DLD1 (cell line): ENCODE results near the gene COL11A2.

Experiments used
- in situ Hi-C: cut with HindIII; loops from 2 replicates; pipeline ENCODE4 v1.10.0; 2017; ENCODE audit warnings: low sequenced_read_pairs

Gene COL11A2

DNA sequence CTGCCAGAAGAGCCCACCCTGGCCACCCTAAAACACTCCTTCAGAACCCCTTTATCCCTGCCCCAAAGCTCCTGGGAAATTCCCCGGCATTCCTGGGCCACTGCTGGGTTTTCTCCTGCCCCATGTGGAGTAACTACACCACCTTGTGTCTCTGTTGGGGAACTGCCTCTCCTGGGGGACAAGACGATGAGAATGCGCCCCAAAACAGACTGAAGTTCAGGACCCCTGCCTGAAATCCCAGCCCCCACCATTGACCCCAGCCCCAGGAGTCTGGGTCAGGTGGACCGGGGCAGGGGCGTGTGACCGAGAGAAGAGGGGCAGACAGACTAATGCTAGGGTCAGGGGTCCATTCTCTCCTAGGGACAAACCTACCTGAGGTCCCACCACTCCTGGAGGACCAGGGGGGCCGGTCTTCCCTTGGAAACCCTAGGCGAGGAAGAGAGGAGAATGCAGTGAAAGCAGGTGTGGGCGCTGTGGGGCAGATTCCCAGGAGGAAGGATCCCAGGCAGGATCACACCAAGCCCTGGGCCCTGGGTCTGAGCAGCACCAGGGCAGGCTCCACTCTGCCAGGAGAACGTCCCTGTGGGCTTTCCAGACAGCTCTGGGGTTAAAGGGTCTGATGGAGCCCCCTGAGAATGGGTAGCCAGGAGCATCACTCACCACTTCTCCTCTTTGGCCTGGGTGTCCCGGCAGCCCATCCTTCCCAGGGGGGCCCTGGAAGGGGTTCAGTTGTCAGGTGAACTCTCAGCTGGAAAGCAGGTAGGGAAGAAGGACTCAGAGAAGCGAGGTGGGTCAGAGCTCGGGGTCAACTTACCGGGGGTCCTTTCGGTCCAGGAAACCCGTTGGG, 19.4 kb downstream of the COL11A2 start:
- in situ Hi-C loops: no loop called here

DNA sequence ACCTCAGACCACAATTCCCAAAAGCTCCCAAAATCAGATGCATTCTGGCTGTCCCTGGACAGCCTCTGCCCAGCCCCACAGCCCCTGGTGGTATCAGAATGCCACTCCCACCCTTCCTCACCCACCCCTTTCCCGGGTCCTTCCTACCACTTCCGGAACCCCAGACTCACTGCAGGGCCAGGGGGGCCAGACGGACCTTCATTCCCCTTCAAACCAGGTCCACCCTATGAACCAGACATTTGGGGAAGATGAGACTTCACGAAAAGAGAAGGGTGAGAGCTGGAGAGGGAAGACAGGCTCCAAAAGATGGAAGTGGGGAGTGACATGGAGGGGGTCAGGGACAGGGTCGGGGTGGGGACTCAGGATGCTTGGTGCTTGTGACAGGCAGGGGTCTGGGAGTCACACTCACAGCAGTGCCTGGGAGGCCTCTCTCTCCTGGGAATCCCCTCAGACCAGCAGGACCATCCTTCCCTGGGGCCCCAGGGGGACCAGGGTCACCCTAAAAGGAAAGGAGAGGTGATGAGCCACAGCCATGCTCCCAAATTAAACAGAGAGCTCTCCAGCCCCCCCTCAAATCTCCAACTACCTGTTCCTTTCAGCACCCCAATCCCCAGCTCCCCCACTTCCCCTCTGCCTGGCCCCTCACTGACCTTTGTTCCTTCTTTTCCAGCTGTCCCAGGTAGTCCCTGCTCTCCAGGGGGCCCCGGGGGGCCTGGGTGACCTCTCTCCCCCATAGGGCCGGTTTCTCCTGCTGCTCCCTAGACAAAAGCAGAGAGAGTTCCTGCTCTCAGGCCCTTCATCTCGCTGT, 20.2 kb downstream of the COL11A2 start:
- in situ Hi-C loops: no loop called here

DNA sequence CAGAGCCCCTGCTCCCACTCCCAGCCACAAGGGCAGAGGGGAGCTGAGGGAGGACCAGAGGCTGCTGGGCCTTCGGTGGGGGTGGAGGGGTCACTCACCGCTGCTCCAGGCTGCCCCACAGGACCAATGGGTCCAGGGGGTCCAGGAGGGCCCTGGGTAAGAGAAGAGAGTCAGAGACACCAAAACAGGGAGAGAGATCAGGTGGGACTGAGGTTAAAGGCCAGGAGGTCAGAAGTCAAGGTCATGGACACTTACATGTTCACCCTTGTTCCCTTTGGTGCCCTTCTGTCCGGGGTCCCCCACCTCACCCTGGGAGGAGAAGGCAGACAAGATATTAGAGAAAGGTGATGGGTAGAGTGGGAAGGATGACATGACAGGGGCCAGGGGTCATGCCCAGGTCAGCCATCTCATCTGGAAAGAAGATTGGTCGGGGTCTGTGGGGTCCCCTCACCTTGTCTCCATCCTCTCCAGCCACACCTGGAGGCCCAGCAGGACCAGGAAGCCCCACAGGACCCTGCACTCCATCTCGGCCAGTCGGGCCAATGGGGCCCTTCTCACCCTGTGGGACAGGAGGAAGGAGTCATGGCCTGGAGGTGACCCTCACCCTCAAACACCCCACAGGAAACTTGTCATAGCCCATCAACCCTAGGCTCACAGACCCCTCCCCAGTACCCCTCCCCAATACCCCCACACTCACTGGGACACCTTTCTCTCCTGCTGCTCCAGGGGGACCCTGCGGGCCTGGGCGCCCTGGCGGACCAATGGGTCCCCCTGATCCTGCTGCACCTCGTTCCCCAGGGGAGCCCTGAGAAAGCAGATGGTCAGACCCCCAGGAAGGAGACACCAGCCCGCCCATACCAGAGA, 21.0 kb downstream of the COL11A2 start:
- in situ Hi-C loops: no loop called here

DNA sequence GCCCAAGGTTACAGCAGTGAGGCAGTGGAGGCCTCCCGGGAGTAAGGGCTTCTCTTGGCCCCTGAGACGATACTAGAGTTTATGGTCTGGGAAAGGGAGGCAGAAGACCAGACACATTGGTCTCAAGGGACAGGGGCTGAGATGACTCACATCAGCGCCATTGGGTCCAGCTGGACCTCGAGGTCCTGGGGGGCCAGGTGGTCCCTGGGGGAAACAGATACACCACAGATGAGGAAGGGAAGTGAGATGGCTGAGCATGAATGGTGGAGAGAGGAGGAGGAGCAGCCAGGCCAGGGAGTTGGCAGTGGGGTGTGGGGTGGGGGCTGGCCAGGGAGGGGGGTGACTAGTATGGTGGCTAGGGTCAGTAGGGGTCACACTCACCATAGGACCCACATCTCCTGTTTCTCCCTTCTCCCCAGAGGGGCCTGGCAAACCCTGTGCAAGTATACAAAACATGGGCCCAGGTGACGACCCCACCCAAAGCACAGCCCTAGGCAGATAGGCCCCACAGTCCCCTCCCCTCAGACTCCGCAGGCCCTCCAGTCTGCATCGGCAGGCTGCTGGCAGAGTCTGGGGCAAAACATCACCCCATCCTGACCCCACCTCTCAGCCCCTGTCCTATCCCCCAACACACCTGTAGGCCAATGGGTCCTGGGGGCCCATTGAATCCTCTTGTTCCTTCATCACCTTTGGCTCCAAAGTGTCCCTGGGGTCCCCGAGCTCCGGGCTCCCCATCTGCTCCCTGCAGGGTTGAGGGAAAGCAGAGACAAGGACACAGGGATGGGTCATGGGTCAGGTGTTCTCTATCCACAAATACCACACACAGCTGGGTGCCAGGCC, 21.9 kb downstream of the COL11A2 start:
- in situ Hi-C loops: no loop called here

DNA sequence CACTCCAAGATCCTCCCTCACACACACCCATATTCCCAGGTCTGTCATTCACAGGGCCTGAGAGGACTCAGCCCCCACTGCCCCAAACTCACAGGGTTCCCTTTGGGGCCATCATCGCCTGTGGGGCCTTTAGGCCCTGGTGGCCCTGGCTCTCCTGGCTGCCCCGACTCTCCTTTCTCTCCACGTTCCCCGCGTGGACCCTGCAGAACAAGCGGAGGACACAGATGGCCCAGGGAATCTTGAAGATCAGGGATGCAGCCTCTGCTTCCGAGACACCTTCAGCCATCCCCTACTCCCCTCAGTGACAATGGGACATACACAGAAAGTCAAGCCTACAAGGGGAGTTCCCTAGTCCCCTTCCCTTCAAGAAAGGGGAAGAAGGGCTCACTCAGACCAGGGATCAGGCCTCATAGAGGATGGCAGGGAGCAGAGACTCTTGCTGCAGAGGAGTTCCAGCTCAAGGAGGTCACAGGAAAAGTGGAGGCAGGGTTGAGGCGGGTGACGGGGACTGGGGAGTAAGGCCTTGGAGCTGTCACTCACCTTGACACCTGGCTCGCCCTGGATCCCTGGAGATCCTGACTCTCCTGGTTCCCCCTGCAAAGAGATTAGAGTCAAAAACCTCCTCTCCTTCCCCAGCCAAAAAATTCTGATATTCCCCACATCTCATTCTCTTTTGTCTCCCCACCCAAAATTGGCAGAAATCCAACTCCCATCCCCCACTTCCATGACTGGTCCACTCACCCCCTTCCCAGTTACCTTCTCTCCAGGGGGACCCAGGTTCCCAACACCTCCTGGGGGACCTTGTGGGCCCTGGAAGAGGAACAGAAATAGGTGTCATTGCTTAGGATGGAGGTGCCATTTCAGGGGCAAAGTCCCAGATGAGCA, 22.7 kb downstream of the COL11A2 start:
- in situ Hi-C loops: no loop called here

DNA sequence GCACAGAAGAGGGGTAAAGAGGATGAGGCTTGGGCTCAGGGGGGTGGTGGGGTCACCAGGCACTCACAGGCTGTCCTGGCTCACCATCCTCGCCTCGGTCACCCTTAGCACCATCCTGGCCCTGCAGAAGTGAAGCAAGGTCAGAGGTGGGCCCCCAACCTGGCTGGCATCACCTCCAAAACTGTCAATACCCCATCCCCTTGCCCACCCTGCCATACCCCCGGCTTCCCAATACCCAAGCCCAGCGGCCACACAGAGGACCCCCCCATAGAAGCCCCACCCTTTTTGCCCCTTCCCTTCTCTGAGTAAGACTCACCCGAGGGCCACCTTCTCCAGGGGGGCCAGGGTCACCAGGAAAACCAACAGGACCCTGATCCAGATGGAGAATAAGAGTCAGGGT, 23.6 kb downstream of the COL11A2 start:
- in situ Hi-C loops: no loop called here

DNA sequence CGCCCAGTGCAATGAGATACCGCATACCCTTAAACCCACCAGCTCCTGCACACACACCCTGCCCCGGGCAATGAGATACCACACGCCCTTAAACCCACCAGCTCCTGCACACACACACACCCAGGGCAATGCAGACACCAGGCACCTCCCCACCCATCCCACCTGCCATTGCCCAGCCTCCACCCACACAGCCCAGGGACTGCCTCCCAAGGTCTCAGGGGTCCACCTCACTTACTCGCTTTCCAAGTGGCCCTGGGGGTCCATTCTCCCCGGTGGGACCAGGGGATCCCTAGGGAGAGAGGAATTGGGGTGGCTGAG, 24.0 kb downstream of the COL11A2 start:
- in situ Hi-C loops: no loop called here

DNA sequence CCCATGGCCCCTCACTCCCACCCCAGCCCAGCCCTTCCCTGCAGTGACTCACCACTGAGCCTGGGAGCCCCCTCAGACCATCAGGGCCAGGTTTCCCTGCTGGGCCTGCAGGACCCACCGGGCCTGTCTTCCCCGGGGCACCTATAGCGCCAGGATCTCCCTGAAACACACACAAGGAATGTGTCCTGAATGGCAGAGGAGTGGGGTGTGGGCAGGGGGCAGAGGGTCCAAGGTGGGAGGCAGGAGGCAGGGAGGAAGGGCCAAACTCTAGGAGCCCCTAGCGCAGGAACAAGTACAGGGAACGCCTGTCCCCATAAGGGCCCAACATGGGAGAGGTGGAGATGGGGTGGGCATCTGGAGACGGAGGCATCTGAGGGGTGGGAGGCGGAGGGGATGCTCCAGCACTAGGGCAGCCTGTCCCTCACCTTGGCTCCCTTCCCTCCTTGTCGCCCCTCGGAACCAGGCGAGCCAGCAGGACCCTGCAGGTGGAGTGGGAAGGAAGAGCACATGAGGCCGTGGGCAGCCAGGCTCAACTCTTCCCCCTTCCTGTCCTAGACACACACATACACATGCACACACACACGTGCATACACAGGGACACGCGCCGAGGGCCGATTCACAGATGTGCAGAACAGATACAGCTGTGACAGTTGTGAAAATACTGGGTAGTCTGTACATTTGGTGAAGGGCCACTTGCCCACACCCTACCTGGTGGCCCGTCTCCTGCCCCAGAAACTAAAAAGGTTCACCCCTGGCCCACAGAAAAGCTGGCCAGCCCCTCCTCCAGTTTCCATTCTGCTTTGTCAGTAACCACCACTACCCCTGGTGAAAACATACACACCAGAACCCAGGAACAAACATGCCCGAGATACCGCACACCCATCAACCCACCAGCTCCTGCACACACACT, 24.6 kb downstream of the COL11A2 start:
- in situ Hi-C loops: no loop called here

DNA sequence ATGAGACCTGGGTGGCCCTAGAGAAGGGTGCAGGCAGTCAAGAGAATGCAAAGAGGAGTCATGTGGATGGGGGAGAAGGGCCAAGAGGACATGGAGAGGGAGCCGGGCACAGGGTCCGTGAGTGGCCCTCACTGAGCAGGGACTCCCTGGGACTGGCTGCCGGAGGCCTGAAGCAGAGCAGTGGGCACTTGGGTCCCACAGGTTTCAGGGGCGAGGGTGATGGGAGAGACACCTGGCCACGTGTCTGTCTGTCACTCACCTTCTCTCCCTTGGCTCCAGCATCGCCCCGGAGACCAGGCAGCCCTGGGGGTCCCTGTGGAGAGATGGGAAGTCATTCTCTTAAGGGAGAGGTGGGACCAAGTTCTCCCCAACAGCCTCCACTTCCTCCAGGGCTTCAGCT, 25.5 kb downstream of the COL11A2 start:
- in situ Hi-C loops: no loop called here

DNA sequence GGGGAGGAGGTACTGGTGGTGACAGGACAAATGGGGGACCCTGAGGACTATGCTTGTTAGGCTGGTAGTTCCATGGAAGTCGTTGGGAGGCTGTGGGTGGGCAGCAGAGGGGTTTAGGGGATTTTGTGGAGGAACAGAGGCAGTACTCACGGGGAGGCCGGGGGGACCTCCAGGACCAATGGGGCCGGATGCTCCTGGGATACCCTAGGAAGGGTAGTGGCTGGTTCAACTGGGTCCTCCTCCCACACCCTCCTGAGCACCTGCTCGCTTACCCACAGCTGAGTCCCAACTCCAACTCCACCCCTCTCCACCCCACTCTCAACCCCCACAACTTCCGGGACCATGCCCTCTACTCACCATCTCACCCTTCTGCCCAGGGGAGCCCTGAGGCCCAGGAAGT, 25.9 kb downstream of the COL11A2 start:
- in situ Hi-C loops: no loop called here

DNA sequence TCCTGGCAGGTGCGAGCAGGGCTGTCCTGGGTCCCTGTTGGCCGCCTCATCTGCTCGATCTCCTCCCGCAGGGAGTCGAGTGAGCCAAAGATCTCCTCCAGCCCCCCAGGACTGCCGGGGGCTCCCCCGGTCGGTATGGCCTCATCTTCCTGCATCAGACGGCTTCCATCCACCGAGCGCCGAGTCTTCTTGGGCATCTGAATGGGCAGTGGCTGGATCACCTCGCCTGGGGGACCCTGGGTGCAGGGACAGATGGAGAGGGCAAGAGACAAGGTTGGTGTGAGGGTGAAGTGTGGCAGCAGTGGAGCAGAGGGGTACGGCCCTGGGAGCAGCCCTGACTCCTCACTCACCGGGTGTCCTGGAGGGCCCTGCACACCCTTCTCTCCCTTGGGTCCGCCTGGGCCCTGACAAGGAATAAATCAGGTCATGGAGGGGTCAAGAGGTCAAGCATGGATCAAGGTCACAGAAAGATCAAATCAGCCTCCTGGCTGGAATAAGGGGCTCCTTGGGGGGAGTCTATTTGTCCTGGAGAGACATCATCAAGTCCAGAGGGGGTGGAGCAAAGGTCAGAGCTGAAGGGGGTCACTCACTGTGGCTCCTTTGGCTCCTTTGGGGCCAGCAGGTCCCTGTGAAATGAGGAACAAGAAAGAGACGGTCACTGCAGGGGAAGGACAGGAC, 26.5 kb downstream of the COL11A2 start:
- in situ Hi-C loops: no loop called here

DNA sequence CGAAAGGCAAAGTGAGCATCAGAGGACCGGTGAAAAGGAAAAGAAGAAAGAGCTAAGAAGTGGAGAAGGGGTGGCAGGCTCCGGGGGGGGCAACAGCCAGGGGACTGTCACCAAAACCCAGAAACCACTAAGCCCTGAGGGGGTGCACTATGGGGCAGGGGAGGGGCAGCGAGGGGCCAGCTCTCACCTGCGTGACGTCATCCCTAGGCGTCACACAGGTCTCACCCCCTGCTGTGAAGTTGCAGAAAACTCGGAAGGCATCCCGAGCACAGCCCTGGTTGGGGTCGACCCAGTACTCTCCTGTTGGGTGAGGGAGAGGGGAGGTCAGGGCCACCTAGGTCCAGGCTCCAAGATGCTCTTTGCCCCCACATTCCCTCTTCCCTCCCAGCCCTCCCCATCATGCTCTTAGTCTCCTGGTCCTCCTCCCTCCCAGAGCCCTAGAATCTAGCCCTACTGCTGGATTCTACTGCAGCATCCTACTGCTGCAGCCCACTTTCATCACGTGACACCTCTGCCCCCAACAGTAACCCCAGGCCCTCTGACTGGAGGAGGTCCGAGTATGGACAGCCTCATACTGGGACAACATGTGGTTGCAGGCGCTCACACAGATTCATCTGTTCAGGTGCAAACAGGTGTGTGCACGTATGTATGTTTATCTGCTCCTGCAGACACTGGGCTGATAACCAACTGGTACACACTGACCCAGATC, 27.4 kb downstream of the COL11A2 start:
- in situ Hi-C loops: no loop called here

DNA sequence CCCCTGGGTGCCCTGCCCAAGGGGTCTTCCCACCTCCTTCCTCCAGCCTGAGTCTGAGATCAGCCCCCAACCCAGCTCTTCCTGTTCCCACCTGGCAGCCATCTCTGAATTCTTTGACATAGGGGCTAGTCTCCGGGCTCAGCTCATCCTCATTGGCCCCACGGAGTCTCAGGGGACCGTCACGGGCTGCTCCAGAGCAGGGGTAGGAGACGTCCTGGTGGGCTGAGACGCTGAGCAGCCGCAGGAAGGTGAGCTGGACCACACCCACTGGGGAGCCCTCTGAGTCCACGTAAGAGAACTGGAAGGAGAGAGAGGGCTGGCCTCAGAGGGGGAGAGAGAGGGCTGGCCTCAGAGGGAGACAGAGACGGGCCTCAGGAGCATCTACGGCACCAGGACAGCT, 28.1 kb downstream of the COL11A2 start:
- in situ Hi-C loops: no loop called here

DNA sequence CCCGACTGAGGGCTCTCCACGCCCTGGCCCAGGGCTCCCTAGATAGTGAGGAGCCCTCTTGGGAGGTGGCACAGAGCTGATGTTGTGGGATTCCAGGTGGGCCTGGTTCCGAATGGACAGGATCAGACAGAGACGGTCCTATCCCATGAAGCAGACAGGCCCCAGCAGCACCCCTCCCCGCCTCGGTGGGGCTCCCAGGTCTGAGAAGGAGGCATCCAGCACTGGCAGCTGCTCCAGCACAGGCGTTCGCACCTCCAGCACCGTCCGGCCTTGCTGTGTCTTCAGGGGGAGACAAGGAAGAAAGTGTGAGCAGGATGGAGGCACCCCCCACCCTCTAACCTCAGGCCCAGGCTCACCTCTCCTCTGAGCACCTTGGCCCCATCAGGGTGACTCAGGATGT, 28.7 kb downstream of the COL11A2 start:
- in situ Hi-C loops: no loop called here

DNA sequence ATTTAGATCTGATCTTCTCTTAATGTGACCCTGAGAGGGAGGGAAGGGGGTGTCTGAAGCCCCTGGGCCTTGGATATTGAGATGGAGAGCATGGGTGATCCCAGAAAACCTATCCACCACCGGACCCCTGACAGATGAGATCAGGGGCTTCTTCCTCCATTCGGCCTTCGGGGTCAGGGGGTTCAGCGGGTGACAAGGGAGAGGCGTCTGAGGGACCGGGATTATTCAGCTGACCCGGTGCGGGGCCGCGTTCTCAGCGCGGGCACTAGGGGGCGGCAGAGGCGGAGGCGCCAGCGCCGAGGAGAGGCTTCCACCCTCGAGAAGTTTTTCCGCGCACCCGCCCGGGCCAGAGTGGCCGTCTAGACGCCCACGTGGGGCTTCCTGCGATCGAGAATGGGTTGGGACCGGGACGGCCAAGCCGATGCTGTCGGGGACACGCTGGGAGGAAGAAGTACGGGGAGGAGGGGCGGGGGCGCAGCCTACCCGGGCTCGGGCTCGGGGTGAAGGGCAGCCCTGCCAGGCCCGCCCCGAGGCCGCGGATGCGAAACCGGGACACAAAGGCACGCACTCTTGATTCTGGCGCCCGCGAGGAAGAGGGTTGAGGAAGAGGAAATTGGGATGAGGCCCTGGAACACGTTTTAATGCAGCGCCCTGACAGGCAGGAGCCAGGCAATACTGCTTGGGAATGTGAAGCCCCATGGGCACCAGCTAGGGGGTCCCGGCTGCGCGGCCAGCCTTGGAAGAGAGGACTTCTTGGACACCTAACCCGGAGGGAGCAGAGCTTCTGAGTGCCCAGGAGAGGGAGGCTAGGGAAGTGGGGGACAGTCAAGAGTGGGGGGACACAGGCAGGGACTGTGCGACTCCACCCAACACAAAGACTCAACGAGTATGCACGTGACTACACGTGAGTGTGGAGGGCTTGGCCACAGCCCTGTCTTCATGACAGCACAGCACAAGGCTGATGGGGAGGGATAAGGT, 30.6 kb downstream of the COL11A2 start:
- in situ Hi-C loops: no loop called here

DNA sequence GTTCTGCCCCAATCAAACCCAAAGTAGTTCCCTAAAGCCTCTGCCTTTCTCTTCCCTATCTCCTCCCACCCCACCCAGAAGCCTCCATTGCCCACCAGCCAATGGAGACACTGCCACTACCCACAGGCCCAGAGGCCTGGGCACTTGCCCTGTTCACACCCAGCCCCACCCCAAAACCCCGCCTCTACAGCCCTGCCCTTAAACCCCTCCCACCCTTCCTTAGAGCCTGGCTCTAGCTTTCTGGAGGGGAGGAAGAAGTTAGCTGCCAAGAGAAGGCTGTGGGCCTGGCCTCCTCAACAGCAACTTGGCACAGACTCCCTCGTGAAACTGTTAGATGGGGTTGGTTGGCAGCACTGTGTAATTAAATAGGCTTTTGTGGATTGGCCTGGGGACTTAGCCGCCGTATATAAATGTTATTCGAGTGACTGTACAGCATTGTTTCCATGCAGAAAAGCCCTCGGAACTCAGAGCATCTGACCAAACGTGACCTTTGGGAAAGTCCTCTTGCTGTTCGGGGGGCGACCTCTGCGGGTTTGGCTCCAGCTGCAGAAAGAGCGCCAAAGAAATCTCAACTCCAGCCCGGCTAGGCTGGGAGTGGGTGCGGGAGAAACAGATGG, 31.4 kb downstream of the COL11A2 start:
- in situ Hi-C loops: no loop called here
